HG03575 (cell line): ENCODE data around the gene DYRK2.
A peak's percentile ranks its signal among the peaks of the same experiment; 100 is the strongest.

Experiments
- ATAC-seq: cut with Tn5 transposase; IDR thresholded peaks from one replicate; pipeline ENCODE4 v1.9.1; 2021; ENCODE audit not compliant: unreplicated experiment, insufficient number of reproducible peaks, low FRiP score; ENCODE audit errors: extremely low read depth

DYRK2 gene

DNA sequence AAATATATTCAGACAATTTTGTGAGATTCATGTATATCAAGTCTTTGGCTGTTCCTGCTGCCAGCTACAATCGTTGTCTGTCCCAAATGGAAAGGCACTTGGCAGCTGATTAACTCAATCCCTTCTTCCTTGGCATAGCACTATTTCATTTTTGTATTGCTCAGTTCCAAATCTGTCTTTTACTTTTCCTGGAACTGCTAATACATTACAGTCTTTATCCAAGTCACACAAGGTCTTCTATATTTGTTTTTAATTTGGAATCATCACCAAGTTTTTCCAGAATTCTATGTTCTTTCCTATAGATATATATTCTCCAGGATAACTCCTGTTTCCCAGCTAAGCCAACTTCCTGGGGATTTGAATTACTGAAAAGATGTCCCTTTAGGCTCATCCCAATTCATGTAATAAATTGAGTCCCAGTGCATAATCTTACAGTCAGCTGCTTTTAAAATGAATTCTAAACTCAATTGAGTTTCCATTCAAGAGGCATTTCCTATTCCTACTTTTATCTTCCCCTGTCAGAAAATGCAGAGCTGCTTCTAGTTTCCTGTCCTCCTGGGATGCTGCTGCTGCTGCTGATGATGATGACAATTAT, 45.9 kb downstream of the DYRK2 start:
- no peak for ATAC-seq

DNA sequence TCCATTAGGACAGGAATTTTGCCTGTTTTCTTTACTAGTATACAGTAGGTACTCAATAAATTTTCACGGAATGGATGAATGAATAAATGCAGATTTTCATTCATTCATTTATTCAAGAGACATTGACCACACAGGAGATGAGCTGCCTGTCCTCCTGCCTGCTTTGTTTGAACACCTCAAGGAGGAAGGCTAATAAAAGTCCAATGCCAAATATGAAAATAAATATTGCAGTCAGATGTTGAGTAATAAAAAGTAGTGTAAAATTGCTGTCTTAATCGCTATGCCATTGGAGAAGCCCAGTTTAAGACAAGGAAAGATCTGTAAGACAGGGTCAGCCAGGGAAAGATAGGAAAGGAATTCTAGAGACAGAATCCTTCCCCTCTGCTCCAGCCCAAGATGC, 47.4 kb downstream of the DYRK2 start:
- ATAC-seq, result no peak

DNA sequence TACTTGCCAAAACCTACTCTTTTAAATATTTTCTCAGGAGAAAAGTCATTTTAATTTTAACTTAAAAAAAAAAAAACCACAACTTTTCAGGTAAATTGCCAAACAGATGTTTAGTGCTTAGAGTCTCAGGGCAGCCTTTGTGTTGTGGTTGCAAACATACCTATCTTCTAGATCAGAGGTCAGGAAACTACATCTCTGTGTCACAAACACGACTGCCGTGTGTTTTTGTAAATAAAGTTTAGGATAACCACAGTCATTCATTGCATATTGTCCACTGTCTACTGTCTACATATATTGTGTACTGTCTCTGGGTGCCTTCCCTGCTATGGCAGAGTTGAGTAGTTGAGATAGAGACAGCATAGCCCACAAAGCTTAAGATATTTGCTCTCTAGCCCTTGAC, 48.9 kb downstream of the DYRK2 start:
- ATAC-seq, result no peak

DNA sequence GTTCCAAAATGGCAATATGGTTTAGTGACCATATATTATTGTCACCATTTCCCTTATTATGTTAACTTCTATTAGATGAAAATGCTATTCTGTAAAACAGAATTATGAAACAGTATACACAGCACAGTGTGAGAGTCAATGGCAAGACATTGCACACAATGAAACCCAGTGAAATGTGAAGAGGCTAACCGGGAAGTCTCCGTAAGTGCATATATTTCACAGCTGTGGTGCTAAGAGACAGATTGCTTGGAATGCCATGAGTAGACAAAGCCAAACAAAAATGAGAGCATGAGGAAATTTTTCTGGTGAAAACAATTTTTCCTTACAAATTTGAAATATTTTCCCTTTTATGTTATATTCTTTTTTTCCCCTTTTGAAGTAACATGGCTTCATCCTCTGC, 49.4 kb downstream of the DYRK2 start:
- ATAC-seq, result no peak

DNA sequence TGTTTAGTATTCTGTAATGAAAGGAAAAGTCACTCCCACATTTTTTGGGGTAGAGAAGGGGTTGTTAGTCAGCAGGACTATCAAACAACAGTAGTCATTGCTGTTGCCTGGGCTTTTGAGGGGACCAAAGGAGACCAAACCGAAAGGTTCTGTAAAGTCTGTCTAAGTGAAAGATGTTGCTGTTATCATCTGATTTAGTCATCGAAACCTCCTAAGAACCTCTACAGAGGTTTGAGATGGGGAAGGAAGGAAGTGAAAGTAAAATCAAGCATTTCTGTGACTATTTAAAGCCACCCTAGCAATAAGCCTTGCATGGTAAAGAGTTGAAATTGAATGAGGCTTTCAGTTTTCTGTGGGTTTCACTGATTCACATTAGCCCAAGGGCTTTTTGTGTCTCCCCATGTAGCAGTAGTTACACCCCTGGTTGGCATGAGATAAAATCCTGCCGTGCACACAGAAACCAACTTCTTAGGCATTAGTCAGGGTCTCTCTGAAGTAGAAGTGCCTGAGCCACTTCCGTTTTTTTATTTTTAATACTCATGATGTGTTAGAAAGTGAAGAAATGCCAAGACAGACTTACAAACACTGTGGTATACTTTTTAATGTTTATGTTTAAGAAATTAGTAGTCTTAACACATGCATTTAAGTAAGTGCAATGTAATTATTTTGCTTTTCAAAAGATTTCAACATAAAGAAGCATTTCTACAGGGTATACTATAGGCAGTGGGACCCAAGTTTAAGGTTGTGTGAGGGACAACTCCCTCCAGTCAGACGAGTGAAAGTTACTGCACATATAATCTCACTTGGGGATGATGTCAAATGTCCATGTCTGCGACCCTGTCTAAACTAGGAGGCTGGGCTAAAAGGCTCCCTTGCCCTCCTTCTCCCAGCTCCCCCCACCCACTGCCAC, 50.4 kb downstream of the DYRK2 start:
- peak; percentile 98 for ATAC-seq

DNA sequence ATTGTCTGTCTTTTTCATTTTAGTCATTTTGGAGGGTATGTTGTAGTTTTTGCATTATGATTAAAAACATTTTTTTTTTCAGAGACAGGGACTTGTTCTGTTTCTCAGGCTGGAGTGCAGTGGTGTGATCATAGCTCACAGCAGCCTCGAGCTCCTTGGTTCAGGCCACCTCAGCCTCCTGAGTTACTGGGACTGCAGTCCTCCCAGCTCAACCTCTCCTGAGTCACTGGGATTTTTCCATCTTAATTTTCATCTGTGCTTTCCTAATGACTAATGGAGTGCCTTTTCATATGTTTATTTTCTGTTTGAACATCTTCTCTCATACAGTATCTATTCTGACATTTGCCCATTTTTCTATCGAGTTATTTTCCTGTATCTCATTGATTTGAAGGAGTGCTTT, 52.6 kb downstream of the DYRK2 start:
- ATAC-seq, result no peak

DNA sequence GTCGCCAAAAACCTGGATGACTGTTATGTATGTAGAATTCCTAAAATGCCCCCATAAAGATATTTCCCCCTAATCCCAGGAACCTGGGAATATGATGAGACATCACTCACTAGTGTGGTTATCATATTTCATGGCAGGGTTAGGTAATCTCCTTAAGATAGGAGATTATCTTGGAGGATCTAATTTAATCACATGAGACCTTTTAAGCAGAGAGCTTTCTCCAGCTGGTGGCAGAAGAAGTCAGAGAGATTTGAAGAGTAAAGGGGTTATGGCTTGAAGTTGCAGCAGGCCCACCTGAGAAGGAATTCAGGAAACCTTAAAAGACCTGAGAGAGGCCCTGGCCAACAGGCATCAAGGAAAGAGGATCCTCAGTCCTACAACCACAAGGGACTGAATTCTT, 53.6 kb downstream of the DYRK2 start:
- no peak for ATAC-seq

DNA sequence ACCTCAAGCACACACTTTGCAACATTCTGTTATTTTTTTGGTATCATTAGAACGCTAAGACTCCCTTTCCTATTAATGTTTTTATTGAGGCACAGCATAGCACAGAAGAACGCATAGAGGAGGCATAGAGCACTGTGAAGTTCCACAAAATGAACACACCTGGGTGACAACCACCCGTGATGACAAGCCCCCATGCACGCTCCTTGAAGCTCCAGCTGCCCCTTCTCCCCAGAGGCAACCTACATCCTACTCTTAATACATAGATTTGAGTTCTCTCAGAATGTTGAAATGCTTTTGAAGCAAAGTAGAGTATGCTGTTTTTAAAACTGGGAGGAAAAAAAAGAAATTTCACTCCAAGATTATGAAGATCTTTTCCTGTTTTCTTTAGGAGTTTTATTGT, 55.5 kb downstream of the DYRK2 start:
- no peak for ATAC-seq

DNA sequence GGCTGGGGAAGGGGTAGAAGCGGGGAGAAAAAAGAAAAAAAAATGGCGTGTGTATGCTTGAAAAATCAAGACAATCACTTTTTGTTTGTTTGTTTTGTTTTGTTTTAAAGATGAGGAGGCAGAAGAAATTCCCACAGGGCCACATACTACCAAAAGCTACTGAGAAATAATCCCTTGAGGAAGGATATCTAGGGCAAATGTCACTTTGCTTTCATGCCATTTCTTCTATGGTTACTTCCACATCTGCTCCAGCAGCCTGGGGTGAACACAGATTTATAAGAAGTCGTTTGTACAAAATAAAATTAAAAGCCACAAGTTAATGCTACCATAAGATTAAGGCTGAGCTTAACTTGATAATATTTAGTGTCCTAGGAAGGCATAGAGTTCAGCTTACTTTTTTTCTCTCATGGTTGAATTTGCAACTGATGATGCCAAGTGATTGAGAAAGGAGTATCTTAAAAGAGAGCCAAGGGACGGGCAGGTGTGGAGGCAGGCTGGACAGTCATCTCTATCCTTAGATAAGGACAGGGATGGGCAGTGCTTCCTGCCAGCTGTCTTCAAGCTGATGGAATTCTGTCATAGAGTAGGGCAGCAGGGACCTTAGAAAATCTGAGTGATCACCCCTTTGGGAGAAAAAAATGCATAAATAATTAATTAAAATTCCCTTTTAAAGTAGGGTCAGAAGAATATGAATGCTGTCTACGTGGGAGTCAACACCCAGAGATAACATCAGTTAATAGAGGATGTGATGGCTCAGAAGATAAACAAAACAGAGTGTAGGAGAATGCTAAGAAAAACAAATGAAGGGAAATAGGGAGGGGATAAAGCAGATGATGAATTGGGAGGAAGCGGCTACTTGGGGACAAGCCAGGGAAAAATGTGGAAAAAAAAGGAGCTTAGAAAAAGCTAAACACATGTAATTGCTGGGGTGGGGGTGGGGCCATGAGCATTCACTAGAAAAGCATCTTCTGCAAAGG, 57.1 kb downstream of the DYRK2 start:
- ATAC-seq, result no peak

DNA sequence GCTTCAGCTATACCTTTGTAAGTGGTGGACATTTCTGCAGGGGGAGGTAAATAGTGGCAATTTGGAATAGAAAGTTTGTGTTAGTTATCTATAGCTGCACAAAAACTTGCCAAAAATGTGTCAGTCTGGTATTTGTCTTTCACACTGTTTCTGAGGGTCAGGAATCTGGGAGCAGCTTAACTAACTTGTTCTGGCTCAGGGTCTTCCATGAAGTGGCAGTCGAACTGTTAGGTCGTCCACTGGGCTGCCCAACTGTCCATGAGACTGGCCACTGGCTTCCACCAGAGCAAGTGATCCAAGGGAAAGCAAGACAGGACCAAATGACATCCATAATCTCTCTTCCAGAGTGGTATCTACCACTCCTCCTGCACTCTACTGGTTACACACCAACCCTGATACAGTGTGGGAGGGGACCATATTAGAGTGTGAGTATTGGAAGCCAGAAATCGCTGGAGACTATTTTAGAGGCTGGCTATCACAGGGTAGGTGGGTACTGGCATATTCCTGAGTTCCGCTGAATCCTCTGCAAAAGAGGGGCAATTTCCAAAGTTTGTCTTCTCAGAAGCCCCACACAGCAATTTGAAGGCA, 60.9 kb downstream of the DYRK2 start:
- ATAC-seq, result no peak

DNA sequence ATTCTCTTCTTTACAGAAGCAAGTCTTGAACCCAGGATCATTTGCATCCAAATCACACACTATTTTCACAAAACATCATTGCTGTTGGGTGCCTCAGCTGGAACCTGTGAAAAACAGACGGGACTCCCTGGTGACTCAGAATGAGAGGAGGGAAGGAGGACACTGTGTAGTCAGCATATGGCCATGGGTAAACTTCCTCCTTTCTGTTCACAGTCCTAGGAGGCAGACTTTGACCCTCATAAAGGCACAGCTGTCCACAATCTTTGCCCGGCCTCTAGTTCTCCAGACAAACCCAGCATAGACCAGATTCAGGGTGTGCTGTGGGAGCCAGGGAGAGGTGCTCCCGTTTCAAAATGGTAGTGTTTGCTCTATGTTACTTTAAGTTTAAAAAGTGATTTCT, 62.0 kb downstream of the DYRK2 start:
- ATAC-seq, result peak; percentile 94

DNA sequence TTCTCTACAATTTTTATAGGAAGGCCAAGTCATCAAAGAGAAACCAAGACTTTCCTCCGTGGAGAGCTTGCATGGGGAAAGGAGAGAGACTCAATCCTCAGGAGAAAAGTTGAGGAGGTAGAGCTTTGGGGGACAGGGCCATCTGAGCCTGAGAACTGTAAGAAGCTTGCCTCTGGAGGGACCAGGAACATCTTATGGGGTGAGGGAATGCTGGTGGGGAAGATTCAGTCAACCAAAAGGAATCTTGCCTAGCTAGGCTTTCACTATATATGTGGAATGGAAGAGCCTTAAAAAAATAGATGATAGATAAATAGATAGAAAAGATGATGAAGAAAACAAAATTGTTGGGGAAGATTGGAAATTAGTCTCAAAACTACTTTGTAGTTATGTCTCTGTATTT, 63.5 kb downstream of the DYRK2 start:
- no peak for ATAC-seq

DNA sequence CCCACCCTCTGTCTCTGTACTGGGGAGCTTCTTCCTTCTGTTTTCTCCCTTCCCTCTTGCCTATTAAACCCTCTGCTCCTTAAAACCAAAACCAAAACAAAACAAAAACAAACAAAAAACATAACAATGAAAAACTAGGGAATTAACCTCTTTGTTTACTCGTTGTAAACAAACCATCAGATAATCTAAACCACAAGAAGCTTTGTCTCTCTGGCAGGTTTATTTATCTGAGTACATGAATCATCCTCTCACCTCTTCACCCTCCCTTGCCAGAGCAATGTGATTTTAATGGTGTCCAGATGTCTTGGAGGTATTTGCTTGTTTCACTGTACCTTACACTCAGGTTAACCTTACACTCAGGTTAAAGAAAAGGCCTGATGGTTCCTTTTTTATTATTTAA, 66.1 kb downstream of the DYRK2 start:
- no peak for ATAC-seq
